ENCODE measurements around the gene ZBTB40.

- TF ChIP-seq CTCF (conservative IDR thresholded peaks at IDR 0.05; ENCODE audit: low read length) = no peak
- TF ChIP-seq EZH2phosphoT487 (IDR thresholded peaks at IDR 0.05; ENCODE audit: borderline replicate concordance) = no peak
Measured at GRCh38 chr1:22500058-22500457, 48.4 kb downstream of the ZBTB40 start.
